GM19397 (cell line): ENCODE data around the gene RCAN2.

Source experiments
- ATAC-seq: cut with Tn5 transposase; IDR thresholded peaks from one replicate; pipeline ENCODE4 v1.9.1; 2021; ENCODE audit warnings: mild to moderate bottlenecking, moderate library complexity; ENCODE audit not compliant: unreplicated experiment

The RCAN2 gene

DNA sequence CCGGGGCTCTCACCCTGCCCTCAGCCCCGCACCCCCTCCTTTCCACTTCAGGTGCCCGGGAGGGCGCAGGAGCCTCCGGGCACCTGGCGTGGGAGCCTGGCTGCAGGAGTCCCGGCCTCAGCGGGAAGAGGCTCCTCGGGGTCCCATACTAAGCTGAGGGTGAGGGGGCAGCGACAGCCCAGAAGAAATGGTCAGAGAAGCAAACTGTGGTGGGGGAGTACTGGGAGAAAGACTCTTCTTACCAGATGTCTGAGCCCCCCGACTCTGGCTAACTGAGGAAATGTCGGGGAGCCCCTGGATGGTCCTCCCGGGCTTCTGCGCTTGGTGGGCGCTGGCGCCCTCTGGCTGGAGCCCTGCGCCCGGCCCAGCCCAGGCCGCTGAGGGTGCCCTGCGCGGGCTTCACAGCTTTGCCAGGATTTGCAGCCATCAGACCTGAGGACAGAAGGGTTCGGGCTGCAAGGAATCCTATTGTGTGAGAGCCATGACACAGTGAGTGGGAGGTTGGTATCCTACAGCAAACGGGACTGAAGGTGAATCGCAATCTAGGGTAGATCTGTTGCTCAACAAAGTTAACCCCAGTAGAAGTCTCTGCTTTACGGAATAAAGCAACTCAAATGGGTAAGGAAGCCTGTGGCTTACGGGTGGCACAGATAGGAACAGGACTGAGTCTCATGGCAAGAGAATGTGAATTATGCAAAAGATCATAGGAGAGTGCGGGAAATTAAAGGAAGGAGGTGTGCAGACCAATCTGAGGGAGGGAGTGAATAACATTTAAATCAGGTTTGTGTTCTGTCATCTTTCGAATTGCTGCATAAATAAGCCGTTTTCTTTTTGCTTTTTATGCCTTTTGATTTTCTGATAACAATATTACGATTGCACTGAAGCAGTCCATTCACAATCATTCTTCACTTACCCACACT lies 639 bp upstream of the RCAN2 start:
- no peak for ATAC-seq

DNA sequence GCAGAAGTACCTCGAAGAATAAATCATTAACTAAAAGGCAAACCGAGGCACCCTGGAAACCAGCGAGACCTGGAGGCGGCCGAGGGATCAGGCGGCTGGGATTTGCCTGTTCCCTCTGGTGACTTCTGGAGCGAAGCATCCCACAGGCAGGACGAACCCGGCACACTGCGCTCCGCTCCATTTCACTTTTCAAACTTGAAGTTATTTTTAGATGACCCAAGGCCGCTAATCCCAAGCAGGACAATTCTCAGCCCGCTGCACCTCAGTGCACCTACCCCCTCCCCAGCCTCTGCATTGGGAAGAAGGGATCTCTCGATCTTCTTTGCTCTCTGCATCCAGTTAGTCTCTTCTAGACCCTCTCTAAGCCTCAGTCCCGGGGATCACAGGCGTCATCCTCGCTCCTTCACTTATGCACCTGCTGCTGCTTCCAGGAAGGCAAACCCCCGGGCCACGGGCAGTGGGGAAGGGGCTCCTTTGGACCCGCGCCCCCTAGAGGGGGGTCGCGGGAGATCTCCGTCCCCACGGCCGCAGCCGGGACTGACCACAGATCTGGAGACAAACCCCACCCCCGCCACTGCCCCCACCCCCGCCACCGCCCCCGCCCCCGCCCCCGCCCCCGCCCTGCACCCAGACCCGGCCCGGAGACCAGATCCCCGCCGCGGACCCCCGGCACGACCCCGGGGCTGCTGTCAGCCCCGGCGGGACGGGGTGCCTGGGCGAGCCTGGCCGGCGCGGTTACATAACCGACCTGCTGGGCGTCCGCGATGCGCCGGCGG lies 636 bp downstream of the RCAN2 start:
- no peak for ATAC-seq

GRCh38 chr6:46486181-46486580 lies 5.1 kb downstream of the RCAN2 start:
- ATAC-seq, result no peak

- ATAC-seq, result no peak
Observed at GRCh38 chr6:46484081-46484820, 7.0 kb downstream of the RCAN2 start.

DNA sequence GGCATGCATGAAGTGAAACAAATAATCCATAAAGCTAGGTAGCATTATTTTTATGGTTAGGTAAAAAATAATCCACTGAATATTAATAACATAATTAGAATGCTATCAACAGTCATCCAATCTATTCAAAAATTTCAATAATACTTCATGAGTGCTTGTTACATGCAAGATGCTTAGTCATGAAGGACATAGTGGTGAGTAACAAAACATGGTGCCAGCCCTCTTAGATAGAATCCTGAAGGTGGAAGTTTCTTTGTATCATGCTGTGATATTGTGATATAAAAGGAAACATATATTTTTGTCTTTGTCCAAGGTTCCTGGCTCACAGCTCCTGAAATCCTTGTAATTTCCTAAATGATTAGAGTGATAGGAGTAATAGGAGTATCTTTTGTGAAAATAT lies 14.9 kb downstream of the RCAN2 start:
- no peak for ATAC-seq

DNA sequence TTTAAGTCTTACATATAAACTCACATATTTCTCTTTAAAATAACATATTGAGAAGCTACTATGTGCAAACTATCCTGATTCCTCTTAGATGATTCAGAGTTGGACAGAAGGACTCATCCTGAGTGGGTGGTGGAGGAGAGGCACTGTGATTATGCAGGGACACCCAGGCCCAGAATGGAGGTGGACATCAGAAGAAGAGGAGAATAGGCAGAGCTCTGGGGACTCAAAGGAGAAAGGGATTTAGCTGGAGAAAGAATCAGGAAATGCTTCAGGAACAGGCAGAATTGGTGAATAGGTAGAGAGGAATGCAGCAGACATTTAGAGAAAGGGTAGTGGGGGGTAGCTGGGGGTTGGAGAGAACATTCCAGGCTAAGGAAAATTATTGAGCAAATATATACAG lies 17.4 kb downstream of the RCAN2 start:
- ATAC-seq, result no peak

DNA sequence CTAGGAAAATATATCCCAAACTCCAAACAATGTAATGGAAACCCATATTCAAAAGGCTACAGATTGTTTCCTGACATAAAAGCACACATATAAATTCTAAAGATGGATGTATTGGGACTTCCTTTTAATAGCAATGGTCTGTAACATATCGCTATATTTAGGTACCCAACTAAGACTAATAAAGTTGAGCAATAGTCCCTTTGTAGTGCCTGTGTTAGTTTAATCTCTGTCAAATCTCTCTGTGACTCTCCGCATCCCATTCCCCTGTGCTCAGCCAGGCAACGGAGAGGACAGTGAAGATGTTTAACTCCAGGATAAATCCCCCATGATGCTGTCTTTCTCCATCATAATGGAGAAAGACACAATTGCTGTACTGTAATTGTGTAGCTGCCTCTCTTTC lies 19.0 kb downstream of the RCAN2 start:
- no peak for ATAC-seq

DNA sequence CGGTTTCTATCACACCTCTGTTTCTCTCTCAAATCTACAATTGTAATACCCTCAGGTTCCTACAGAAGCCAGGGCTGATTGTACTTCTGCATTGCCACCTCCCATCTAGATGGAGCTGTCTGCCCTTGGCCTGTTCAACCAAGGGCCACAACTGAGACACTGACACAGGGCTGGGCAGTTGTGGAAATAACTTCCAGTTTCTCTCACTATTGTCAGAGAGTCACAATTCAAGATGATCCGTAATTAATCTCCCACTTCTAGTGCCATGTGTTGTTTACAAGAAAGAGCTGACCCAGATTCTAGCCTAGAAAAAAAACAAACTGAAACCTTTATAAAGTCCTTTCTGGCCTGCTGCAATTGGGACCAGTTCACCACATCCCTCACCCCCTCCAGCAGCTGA lies 22.2 kb downstream of the RCAN2 start:
- ATAC-seq, result no peak

DNA sequence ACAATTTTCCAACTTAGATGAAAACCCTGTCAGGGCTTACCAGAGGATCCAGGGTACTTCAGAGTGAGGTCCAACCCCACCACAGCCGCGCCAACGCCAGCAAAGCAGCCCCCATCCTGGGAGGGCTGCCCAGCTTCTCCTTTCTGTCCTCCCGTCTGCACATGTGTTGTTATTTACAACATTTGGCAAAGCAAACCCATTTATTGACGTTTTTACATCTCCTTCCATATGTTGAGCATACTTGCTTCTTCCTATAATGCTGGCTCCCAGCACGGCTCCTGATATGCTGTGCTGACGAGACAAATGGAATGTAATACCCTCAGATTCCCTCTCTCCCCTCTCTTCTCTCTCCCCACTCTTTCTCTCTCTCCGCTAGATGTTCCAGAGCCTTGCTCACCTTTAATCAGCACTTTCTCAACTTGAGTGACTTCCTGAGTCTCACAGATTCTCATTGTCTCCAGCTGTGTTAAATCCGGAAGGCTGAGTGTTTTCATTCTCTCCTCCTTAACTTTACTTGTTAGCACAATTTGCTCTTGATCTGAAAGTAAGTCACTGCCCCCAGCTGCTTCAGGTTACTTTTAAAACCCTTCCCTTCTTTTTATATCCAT lies 22.7 kb downstream of the RCAN2 start:
- ATAC-seq, result no peak

DNA sequence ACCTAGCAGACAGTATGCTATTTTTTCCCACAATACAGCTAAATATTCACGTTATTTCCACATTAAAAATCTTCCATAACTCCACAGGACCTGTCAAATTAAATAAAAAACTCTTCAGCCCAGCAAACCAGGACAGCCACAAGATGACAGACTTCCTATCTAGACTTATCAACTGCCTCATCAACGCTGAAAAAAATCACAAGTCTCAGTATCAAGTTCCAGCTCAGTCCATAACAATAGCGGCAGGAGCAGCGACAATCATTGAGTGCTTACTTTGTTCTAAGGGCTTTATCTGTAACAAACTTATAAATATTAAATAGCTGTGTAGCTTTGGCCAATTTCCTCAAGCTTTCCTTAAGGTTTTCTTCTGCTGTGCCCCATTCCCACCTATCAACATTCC lies 24.7 kb downstream of the RCAN2 start:
- ATAC-seq, result no peak

GRCh38 chr6:46465294-46466165 lies 25.7 kb downstream of the RCAN2 start:
- no peak for ATAC-seq

GRCh38 chr6:46456297-46456696 lies 35.0 kb downstream of the RCAN2 start:
- no peak for ATAC-seq

DNA sequence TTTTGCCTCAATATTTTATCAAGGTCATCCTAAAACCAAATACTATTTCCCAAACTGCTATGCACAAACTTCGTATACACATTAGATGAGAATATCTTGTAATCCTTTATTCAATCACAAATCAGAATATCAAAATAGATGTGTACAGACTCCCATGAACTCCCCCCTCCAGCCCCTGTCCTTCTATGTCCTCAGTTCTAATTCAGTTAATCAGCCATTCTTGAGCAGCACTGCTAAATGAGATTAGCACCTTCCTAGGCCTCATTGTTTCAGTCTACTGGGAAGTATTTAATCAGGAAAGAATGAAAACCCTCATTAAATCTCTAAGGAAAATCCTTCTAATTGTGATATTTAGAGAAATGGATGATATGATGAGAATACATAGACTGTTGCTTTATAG lies 36.6 kb downstream of the RCAN2 start:
- ATAC-seq, result no peak

DNA sequence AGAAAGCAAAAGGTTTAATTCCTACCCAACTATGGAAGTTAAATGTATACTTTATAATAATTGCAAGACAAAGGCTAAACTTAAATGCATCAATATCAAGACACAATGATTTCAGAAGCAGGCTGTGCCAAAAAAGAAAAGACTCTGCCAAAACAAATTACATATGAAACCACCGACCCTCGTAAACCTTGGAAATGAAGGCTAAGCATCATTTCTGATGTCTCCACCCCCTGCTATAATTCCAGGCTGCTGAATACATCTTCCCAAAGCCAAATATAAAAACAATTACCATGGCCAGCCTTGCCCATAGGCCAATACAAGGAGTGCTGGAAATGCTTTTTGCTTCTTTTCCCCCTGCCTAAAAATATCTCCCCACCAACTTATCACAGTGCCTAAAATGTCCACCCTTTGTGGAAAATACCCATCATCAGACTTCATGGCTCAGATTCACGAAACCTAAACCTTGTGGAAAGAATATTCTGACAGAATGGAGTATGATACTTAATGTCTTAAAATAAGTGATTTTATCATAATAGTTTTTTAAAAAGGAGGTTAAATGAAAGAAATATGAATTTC lies 37.4 kb downstream of the RCAN2 start:
- no peak for ATAC-seq

DNA sequence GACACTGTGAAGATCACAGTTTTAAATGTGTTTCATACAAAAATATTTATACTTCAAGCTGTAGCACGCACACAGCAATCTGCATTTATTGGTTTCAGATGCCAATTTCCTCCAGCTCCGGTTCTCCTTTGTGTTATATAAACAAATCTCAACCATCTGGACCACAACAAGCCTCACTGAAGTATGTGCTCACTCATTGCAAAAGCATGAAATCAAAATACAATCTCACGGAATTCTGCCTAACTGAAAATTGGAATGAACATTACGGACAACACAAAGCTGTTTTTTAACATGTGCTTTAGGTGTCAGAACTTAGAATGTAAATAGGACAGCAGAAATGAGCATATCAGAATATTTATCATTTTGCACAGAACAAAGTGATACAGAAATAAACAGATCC lies 38.0 kb downstream of the RCAN2 start:
- no peak for ATAC-seq

- ATAC-seq, result no peak
Observed at GRCh38 chr6:46452312-46452917, 38.8 kb downstream of the RCAN2 start.

DNA sequence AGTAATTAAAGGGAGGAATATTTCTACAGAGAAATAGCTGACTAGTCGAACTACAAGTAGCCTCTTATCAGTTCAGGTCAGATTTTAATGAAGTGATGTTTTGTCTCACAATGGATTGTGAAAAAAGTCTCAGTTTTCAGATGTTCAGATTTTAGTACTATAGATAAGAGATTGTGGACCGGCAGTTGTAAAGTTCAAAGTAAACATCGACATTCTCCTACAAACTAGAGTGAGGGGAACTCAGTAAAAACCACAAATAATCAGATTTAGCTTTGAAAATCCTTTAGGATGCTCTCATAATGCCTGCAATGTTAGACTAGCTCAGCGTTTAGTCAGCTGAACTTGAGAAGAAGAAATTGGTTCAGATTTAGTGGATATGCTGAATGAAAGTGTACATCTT lies 39.9 kb downstream of the RCAN2 start:
- no peak for ATAC-seq

DNA sequence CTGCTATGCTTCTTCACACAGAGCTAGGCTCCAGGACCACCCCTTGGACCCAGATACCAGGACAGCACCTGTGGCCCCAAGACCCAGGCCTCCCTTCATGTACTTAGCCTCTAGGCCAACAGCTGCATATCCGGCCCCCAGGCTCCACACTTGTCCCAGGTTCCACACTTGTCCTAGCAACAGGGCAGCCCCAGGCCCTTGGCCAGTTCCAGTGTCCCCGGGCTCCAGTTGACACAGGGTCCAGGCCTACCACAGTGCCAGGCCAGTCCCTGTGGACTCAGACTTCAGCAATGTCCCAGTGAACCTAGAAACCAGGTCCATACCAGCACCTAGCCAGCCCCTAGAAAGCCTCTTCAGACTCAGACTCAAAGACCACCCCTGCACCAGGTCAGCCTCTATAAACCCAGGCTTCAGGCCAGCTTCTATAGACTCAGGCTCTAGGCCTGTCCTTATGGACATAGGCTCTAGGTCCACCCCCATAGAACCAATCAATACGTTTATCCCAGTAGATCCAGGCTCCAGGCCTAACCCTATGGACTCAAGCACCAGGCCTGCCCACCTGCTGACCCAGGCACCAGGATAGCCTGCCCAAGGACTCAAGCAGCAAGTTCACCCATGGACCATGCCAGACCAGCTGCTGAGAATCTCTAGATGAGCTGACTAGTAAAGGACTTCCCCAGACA lies 46.3 kb downstream of the RCAN2 start:
- ATAC-seq, result no peak

DNA sequence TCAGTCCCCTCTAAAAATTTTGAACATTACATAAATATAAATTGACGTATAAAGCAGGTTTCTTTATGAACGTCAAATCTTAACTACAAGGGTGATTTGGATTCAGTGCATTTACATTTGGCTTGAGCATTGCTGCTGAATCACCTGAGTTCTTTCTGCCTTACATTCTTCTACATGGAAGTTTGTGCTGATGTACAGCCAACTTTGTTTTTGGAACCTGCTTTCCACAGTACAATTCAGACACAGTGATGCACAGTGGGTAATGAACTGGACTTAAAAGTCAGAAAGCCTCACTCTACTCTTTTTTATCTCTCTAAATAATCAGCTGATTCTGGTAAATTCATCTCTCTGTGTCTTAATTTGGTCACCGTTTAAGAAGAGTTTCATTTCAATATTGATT lies 47.6 kb downstream of the RCAN2 start:
- no peak for ATAC-seq
